ENCODE results near the gene TIMM50.

DNA sequence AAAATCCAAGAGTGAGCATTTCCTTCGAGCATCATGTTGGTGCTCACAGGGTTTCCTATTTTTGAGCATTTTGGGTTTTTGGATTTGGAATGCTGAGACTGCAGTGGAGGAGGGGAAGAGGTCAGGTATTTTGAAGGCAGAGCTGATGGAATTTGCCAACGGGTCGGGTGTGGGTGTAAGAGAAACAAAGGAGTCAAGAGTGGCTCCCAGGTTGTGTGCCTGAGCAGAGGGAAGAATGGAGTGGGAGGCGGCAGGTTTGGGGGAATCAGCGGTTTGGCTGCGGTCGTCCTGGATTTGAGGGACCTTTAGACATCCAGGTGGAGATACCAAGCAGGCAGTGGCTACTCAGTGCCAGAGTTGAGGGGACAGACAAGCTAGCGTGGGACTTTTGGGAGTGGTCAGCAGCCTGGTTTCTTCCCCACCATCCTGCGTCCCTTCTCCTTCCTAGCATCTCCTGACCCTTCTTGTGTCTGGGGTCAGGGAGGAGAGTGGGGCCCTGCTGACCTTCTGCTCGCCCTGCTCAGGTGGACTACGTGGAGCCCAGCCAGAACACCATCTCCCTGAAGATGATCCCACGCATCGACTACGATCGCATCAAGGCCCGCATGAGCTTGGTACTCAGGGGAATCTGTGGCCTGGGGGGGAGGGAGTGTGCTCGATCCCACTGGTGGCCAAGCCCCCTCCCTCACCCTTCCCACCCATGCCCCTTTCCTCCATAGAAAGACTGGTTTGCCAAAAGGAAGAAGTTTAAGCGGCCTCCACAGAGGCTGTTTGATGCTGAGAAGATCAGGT, 14.5 kb upstream of the TIMM50 start:
- TF ChIP-seq POLR2A (IDR thresholded peaks at IDR 0.05; ENCODE audit: extremely low read depth, insufficient read length) (no peak), MYC (IDR thresholded peaks at IDR 0.05; ENCODE audit: low read depth, low read length) (no peak)
- TF ChIP-seq, protein P1, sequence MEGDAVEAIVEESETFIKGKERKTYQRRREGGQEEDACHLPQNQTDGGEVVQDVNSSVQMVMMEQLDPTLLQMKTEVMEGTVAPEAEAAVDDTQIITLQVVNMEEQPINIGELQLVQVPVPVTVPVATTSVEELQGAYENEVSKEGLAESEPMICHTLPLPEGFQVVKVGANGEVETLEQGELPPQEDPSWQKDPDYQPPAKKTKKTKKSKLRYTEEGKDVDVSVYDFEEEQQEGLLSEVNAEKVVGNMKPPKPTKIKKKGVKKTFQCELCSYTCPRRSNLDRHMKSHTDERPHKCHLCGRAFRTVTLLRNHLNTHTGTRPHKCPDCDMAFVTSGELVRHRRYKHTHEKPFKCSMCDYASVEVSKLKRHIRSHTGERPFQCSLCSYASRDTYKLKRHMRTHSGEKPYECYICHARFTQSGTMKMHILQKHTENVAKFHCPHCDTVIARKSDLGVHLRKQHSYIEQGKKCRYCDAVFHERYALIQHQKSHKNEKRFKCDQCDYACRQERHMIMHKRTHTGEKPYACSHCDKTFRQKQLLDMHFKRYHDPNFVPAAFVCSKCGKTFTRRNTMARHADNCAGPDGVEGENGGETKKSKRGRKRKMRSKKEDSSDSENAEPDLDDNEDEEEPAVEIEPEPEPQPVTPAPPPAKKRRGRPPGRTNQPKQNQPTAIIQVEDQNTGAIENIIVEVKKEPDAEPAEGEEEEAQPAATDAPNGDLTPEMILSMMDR (IDR thresholded peaks at IDR 0.05; ENCODE audit: low read depth, low read length), result no peak
- TF ChIP-seq, protein P2, sequence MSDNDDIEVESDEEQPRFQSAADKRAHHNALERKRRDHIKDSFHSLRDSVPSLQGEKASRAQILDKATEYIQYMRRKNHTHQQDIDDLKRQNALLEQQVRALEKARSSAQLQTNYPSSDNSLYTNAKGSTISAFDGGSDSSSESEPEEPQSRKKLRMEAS (IDR thresholded peaks at IDR 0.05; ENCODE audit: low read depth, low read length), result no peak
